AG09309 (cell line): ENCODE data around the gene MAML2.

Source experiments
- DNase-seq: peaks from one replicate; pipeline ENCODE4 v3.0.0-alpha.2; 2010; ENCODE audit warnings: low read depth
- H3K4me3 ChIP-seq: 2 replicates; pipeline ENCODE4 v1.5.1; 2011; ENCODE audit warnings: mild to moderate bottlenecking, low read depth, low read length, moderate library complexity; ENCODE audit not compliant: control insufficient read depth
- TF ChIP-seq, protein P1 (sequence below): IDR thresholded peaks from 2 replicates; pipeline ENCODE4 v1.5.1; 2011; ENCODE audit warnings: mild to moderate bottlenecking, low read depth, low read length, inconsistent platforms; ENCODE audit not compliant: insufficient read depth, control insufficient read depth; ENCODE audit errors: missing control alignments

Gene MAML2

DNA sequence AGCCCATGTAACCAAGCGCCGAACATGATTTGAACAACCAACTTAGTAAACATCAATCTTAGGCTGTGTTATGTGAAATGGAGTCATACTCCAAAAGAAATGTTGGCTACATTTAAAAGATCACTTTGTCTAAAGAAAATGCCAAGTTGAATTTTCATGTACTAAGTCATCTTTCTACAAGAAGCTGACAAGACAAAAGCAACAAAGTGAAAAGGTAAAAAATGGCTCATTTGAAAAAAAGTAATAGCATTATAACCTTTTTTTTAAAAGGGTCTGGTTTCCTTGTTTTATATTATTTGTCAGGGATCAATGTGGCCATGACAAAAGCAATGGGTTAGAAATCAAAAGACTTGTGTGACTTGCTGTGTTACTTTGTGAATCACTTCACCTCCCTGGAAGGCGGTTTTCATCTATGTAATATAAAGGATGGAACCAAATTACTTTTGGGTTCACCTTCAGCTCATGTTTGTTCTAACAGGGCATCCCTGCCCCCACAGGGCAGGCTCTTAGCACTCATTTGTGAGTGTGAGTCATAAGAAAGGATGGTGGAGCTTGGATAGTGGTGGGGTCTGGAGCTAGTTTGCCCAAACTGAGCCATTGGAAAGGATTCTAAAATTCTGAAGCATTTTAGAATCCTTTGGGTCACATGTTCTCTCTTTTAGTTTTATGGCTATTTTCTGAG is 287.1 kb downstream of the MAML2 start:
- DNase-seq, result no peak
- TF ChIP-seq, protein P1, sequence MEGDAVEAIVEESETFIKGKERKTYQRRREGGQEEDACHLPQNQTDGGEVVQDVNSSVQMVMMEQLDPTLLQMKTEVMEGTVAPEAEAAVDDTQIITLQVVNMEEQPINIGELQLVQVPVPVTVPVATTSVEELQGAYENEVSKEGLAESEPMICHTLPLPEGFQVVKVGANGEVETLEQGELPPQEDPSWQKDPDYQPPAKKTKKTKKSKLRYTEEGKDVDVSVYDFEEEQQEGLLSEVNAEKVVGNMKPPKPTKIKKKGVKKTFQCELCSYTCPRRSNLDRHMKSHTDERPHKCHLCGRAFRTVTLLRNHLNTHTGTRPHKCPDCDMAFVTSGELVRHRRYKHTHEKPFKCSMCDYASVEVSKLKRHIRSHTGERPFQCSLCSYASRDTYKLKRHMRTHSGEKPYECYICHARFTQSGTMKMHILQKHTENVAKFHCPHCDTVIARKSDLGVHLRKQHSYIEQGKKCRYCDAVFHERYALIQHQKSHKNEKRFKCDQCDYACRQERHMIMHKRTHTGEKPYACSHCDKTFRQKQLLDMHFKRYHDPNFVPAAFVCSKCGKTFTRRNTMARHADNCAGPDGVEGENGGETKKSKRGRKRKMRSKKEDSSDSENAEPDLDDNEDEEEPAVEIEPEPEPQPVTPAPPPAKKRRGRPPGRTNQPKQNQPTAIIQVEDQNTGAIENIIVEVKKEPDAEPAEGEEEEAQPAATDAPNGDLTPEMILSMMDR, result no peak
- H3K4me3 ChIP-seq, result no peak overlapping the region

DNA sequence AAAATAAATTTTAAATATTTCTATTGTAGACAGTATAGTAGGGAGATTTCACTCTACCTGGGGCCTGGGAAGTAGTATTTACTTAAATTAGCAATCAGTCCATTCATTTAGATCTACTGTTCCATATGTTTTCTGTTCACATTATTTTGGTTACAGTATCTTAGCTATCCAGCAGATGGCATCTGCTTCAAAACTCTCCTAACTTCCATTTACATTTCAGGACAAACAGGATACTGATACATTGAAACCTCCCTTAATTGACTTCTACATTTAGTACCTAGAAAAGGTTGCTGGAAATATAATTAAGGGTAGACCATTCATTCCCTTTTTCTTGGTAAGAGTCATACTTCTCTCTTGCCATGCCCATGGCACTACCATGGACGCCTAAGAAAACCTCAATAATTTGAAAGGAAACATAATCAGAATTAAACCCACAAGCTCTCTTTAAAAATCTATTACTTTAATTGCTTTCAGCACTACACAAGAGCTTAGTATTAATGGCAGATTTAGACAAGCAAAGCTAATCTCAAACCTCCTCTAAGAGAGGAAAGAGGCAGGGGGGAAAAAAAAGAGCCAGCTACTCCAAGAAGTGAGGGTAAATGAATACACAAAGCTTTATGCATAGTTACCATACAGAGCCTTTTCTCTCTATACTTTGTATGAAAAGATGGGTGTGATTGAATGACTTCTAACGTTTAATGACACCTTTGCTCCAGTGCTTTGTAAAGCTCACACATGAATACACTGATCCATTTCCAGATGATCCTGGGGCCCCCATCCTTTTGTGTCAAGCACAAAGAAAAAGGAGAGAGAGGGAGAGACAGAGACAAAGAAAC is 287.9 kb downstream of the MAML2 start:
- no peak for DNase-seq
- TF ChIP-seq, protein P1, result peak; percentile 62
- H3K4me3 ChIP-seq, result no peak overlapping the region

DNA sequence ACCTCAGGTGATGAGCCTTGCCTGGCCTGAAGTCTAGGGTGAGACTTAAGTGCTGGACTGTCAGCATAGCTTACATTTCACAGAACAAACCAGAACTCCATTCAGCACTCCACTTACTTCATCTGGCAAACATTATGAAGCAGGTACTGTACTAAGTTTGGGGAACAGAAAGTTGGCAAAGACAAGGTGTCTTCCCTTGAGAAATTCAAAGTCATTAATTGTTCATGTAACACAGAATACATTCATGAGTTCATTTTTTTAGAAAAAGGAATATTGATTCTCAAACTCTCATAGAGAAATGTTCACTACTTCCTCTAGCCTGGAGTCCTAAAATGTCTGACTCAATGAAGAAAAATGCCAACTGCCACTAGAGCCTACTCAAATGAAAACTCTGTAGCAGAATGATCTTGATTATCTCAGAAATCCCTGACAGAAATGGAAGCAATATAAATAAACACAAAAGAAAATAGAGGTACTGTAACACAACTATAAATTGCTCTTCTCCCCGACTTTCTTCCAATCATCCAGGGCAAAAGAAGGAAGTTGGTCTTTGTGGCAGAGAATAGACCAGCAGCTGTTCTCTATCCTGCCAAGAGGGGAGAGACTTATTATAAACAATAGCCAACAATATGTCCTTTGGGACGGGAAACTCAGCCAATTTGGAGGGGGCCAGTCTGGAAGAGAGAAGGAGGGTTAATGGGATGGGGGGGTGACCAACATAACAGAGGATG is 289.9 kb downstream of the MAML2 start:
- no peak for DNase-seq
- TF ChIP-seq, protein P1, result no peak
- H3K4me3 ChIP-seq, result no peak overlapping the region

DNA sequence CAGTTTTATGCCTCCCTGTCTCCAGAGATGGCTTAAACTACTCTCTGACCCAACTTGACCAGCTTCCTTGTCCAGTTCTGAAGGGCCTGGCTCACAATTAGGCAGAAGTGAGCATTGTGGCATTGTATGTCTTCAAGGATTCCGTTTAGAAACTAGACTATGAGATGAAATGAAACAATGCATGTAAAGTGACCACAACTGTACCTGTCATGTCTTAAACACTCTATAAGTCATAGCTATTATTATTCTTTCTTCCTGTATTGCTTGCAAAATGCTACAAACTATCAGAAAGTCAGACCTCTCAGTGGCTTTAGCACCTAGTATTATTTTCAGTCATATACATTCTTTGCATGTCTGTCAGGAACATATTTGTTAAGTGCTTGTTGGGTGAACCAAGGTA is 291.2 kb downstream of the MAML2 start:
- TF ChIP-seq, protein P1, result no peak
- H3K4me3 ChIP-seq, result no peak overlapping the region
- DNase-seq, result no peak

DNA sequence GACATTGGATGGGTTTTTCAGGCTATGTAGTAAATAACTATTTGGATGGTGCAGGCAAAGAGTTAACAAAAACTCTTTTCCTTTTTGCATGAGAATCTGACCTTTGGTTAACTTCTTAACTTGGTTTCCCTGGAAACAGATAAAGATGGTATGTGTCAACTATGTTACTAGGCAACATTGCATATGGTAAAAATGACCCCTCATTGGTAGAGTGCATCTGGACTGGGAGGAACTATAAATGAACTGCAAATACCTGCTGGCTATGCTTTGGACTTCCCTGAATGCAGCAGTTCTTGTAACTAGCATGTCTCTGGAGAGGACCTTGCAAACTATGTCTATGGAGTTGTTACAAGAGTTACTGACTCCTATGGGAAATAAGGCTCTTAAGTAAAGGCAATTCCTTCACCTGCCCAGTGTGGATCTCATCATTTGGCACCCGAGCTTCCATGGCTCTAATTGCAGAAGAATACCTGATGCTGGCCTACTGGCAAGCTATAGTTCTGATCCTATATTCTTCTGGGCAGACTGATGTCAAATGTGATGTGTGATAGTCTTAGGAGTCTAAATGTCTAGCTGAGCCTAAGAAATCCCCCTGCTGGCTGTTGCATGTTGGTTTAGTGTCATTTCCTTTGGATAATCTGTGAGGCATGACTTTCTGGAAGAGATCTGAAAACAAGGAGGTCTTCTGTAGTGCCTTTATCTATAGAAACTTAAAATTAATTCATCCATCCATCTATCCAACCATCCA is 292.4 kb downstream of the MAML2 start:
- H3K4me3 ChIP-seq, result no peak overlapping the region
- DNase-seq, result no peak
- TF ChIP-seq, protein P1, result no peak

DNA sequence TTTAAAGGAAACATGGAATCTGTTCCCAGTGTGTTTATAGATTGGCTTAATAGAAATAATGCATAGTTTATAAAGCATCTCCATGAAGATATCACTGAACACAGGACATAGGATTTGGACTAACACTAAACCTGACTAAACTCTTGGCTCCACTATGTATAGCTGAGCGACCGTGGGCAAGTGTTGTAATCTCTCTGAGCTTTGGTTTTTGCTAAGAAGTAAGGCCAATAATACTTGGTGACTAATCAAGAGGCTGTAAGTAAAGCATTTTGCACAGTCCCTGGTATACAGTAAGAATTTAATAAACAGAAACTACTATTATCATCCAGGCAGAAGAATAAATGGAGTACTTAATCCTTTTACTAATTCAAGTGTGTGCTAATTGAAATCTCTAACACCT is 293.6 kb downstream of the MAML2 start:
- no peak overlapping the region for H3K4me3 ChIP-seq
- no peak for DNase-seq
- TF ChIP-seq, protein P1, result no peak
